ENCODE data around the gene IMPACT.

DNA sequence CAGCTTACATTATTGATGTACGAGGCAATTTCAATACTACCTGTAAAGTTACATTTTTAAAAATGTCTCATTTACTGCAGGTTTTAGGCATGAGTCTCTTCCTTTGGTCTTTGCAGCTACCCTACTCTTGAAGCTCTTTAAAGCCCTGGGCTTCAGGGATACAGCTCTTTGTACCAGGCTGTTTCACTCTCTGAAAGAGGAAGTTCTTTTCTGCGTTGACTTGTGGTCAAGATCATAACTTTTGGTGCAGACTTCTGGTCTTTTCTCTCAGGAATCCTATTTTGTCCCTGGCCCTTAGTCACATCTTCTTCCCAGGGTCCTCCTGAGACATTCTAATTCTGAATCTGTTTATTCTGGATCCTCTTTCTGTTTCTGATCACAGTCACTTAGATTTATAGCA, 17.4 kb downstream of the IMPACT start:
- TF ChIP-seq, protein P1, sequence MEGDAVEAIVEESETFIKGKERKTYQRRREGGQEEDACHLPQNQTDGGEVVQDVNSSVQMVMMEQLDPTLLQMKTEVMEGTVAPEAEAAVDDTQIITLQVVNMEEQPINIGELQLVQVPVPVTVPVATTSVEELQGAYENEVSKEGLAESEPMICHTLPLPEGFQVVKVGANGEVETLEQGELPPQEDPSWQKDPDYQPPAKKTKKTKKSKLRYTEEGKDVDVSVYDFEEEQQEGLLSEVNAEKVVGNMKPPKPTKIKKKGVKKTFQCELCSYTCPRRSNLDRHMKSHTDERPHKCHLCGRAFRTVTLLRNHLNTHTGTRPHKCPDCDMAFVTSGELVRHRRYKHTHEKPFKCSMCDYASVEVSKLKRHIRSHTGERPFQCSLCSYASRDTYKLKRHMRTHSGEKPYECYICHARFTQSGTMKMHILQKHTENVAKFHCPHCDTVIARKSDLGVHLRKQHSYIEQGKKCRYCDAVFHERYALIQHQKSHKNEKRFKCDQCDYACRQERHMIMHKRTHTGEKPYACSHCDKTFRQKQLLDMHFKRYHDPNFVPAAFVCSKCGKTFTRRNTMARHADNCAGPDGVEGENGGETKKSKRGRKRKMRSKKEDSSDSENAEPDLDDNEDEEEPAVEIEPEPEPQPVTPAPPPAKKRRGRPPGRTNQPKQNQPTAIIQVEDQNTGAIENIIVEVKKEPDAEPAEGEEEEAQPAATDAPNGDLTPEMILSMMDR (IDR thresholded peaks at IDR 0.05; ENCODE audit: insufficient read depth, low read depth, low read length): no peak
- TF ChIP-seq EZH2 (IDR thresholded peaks at IDR 0.05; ENCODE audit: insufficient read depth, low read length): no peak

Data from astrocyte (in vitro differentiated cells and primary cell).